ENCODE data around the gene DPP3. TPM values are rescaled to one million over a fixed set of nuclear protein-coding genes. Genes with fewer than 3 reads are reported as not detected.

The DPP3 gene
- total and polyA plus RNA-seq, 12 donors = 23.6 to 70.9 (median 33.5) TPM

- H3K4me1 ChIP-seq (replicated peaks in 1 of 2) = peaks cover 10 to 18% of the 10 kb centered on the region in 2 donors
- peak within 1 kb of the TSS in 3 of 5 donors; percentile 46 to 73 (median 54) for H3K27ac ChIP-seq
- 0 to 2% (median 0%) methylated on average over 11 to 71 of the region's 71 CpGs for WGBS, 4 donors
Measured at GRCh38 chr11:66545701-66546367, 65.6 kb downstream of the DPP3 start, which contains the start of gene ZDHHC24. Gene ZDHHC24, minus strand, starts transcription at chr11:66546048. Its CDS starts 45 bp downstream, at chr11:66546003.

GRCh38 chr11:66546368-66546965 lies 66.2 kb downstream of the DPP3 start, which contains the start of gene ACTN3:
Gene ACTN3, plus strand, starts transcription at chr11:66546903. Its CDS starts 35 bp downstream, at chr11:66546938.
- 4 to 18% (median 5%) methylated on average over 14 to 37 of the region's 37 CpGs for WGBS, 4 donors
- Histone ChIP-seq H3K36me3 (replicated peaks in 1 of 2) (peaks cover 0 to 3% of the 10 kb centered on the region in 2 donors), H3K9me3 (replicated peaks in 1 of 3) (no peaks in the 10 kb centered on the region), H3K27ac (peak within 1 kb of the TSS in 3 of 5 donors; percentile 46 to 73 (median 54)), H3K4me1 (replicated peaks in 1 of 2) (peaks cover 10 to 18% of the 10 kb centered on the region in 2 donors), H3K4me3 (peak within 1 kb of the TSS; percentile 25 to 86 (median 80)), H3K27me3 (no peaks in the 10 kb centered on the region)
- intact Hi-C loops (cut with DNase I) = loop anchor here in 1 of 2 donors (10.0 kb wide), 1 partner anchor 62 kb away; the partner anchor contains the start of gene DPP3
- TF ChIP-seq POLR2A (IDR thresholded peaks at IDR 0.05) (no peak), CTCF (IDR thresholded peaks at IDR 0.05) (no peak)
- peak in 6 of 7 donors; percentile 30 to 64 (median 42) for DNase-seq

More at GRCh38 chr11:66545701-66546367, 65.6 kb downstream of the DPP3 start, which contains the start of gene ZDHHC24:
- Histone ChIP-seq H3K27me3 (no peaks in the 10 kb centered on the region), H3K36me3 (replicated peaks in 1 of 2) (peaks cover 0 to 4% of the 10 kb centered on the region in 2 donors), H3K9me3 (replicated peaks in 1 of 3) (no peaks in the 10 kb centered on the region), H3K4me3 (peak within 1 kb of the TSS; percentile 25 to 86 (median 80))
- peak; percentile 97 to 99 (median 98) for DNase-seq
- TF ChIP-seq POLR2A (IDR thresholded peaks at IDR 0.05) (peak; percentile 63 to 79), CTCF (IDR thresholded peaks at IDR 0.05) (no peak)
- intact Hi-C loops (cut with DNase I) = loop anchor here in 1 of 2 donors (10.0 kb wide), 1 partner anchor 61 kb away; the partner anchor contains the start of gene DPP3

GRCh38 chr11:66546966-66547661 lies 66.9 kb downstream of the DPP3 start:
- H3K4me3 ChIP-seq = peak overlapping the region in 2 of 4 donors; percentile 77 to 86
- H3K27me3 ChIP-seq = no peaks in the 10 kb centered on the region
- H3K36me3 ChIP-seq (replicated peaks in 1 of 2) = no peaks in the 10 kb centered on the region
- no peak for TF ChIP-seq CTCF (IDR thresholded peaks at IDR 0.05)
- TF ChIP-seq POLR2A (IDR thresholded peaks at IDR 0.05) = no peak
- no peak for DNase-seq
- peaks cover 10 to 18% of the 10 kb centered on the region in 2 donors for H3K4me1 ChIP-seq (replicated peaks in 1 of 2)
- no peak overlapping the region for H3K27ac ChIP-seq
- H3K9me3 ChIP-seq (replicated peaks in 1 of 3) = no peaks in the 10 kb centered on the region
- 31 to 68% (median 39%) methylated on average over 3 to 18 of the region's 18 CpGs for WGBS, 4 donors
- intact Hi-C loops (cut with DNase I) = loop anchor here in 1 of 2 donors (10.0 kb wide), 1 partner anchor 62 kb away; the partner anchor contains the start of gene DPP3

Data from adrenal gland (tissue), 12 donors.